ENCODE measurements around the gene AGO4.

- no peak for TF ChIP-seq LEF1 (IDR thresholded peaks at IDR 0.05; ENCODE audit: borderline replicate concordance)
- no peak for TF ChIP-seq ELF4 (IDR thresholded peaks at IDR 0.05)
- TF ChIP-seq BHLHE40 (IDR thresholded peaks at IDR 0.05; ENCODE audit: borderline replicate concordance), result no peak
- no peak for TF ChIP-seq SUZ12 (IDR thresholded peaks at IDR 0.05)
- TF ChIP-seq FOXK2 (IDR thresholded peaks at IDR 0.05), result no peak
- no peak for TF ChIP-seq SP1 (IDR thresholded peaks at IDR 0.05)
- TF ChIP-seq FOXA1 (IDR thresholded peaks at IDR 0.05), result no peak
- no peak for TF ChIP-seq CTBP1 (IDR thresholded peaks at IDR 0.05; ENCODE audit: borderline replicate concordance)
- no peak for TF ChIP-seq ARNT (IDR thresholded peaks at IDR 0.05)
- no peak for TF ChIP-seq L3MBTL2 (conservative IDR thresholded peaks at IDR 0.05)
- no peak for TF ChIP-seq NFRKB (IDR thresholded peaks at IDR 0.05)
- TF ChIP-seq PKNOX1 (IDR thresholded peaks at IDR 0.05), result no peak
- TF ChIP-seq FOXM1 (IDR thresholded peaks at IDR 0.05; ENCODE audit: borderline replicate concordance), result no peak
These were observed 57.0 kb downstream of the AGO4 start for GRCh38 chr1:35864813-35865212.
